Endometrial microvascular endothelial cells (primary cell): ENCODE measurements around the gene FAM13A. TPM values are rescaled to one million over a fixed set of nuclear protein-coding genes. Genes with fewer than 3 reads are reported as not detected.

Experiments
- in situ Hi-C: cut with HindIII; loops from 2 replicates; pipeline ENCODE4 v1.10.0; 2017; ENCODE audit warnings: low sequenced_read_pairs, low pct_unique_long_range_greater_than_20kb; ENCODE audit errors: inconsistent ontology term
- total RNA-seq: library from RNA; depleted of rRNA; stranded (reverse); fragments of >200 nt; gene quantifications from one replicate; pipeline ENCODE4 v1.2.3, GENCODE V29; 2015; ENCODE audit errors: inconsistent ontology term

FAM13A gene
- total RNA-seq, 1 donor from 2014 or later, result 3.9 TPM

GRCh38 chr4:88827442-88827841 lies 229.5 kb downstream of the FAM13A start:
- in situ Hi-C loops, result loop anchor here (10.0 kb wide), 1 partner anchor 197 kb away; no protein-coding TSS in a partner anchor

- in situ Hi-C loops, result loop anchor here (10.0 kb wide), 1 partner anchor 198 kb away; no protein-coding TSS in a partner anchor
These were observed 230.2 kb downstream of the FAM13A start for GRCh38 chr4:88826771-88827170.

GRCh38 chr4:88825931-88826330 lies 231.1 kb downstream of the FAM13A start:
- in situ Hi-C loops, result loop anchor here (10.0 kb wide), 1 partner anchor 199 kb away; no protein-coding TSS in a partner anchor

GRCh38 chr4:88823058-88823919 lies 233.7 kb downstream of the FAM13A start:
- in situ Hi-C loops, result loop anchor here (10.0 kb wide), 1 partner anchor 202 kb away; no protein-coding TSS in a partner anchor

GRCh38 chr4:88822034-88822789 lies 234.8 kb downstream of the FAM13A start:
- in situ Hi-C loops, result loop anchor here (10.0 kb wide), 1 partner anchor 203 kb away; no protein-coding TSS in a partner anchor

- in situ Hi-C loops, result loop anchor here (10.0 kb wide), 1 partner anchor 203 kb away; no protein-coding TSS in a partner anchor
These were observed 235.5 kb downstream of the FAM13A start for GRCh38 chr4:88821522-88821921.

GRCh38 chr4:88820698-88821415 lies 236.1 kb downstream of the FAM13A start:
- in situ Hi-C loops, result loop anchor here (10.0 kb wide), 1 partner anchor 204 kb away; no protein-coding TSS in a partner anchor

GRCh38 chr4:88819818-88820697 lies 236.9 kb downstream of the FAM13A start:
- in situ Hi-C loops, result loop anchor here (10.0 kb wide), 1 partner anchor 205 kb away; no protein-coding TSS in a partner anchor

GRCh38 chr4:88818631-88819470 lies 238.1 kb downstream of the FAM13A start:
- in situ Hi-C loops, result no loop called here

GRCh38 chr4:88817740-88818139 lies 239.2 kb downstream of the FAM13A start:
- in situ Hi-C loops, result no loop called here

- in situ Hi-C loops, result no loop called here
These were observed 240.6 kb downstream of the FAM13A start for GRCh38 chr4:88816360-88816759.

GRCh38 chr4:88814043-88814617 lies 242.9 kb downstream of the FAM13A start:
- in situ Hi-C loops, result no loop called here

GRCh38 chr4:88813013-88813412 lies 244.0 kb downstream of the FAM13A start:
- in situ Hi-C loops, result no loop called here

- in situ Hi-C loops, result no loop called here
These were observed 244.6 kb downstream of the FAM13A start for GRCh38 chr4:88812420-88812819.

GRCh38 chr4:88811904-88812303 lies 245.1 kb downstream of the FAM13A start:
- in situ Hi-C loops, result no loop called here

- in situ Hi-C loops, result no loop called here
These were observed 246.7 kb downstream of the FAM13A start for GRCh38 chr4:88810325-88810724.
